ENCODE data around the gene ATXN7L3B.
A peak's percentile ranks its signal among the peaks of the same experiment; 100 is the strongest.

DNA sequence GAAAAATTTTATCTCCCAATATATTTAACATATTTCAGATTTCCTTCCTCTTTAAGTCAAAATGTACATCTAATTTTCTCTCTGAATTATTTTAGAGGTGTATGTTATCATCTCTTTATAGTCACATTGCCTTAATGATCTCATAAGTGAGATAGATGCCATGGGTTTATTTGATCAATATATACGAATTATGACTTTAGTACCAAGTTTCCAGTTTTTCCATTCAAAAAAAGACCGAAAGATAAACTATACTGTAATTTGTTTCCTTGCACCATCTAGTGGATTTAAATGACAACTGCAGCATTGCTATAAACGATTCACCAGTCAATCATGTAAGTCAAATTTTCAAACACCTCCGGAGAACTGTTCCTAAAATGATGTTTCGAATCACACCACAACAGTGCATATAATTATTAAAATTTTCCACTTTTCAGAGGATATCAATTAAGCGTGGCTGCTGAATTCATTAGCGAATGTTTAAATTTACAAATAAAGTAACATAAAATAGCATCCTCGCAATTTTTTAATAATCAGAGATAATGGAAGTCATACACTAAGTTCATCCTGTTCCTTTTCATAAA, 419 bp upstream of the ATXN7L3B start:
- TF ChIP-seq, protein P1, sequence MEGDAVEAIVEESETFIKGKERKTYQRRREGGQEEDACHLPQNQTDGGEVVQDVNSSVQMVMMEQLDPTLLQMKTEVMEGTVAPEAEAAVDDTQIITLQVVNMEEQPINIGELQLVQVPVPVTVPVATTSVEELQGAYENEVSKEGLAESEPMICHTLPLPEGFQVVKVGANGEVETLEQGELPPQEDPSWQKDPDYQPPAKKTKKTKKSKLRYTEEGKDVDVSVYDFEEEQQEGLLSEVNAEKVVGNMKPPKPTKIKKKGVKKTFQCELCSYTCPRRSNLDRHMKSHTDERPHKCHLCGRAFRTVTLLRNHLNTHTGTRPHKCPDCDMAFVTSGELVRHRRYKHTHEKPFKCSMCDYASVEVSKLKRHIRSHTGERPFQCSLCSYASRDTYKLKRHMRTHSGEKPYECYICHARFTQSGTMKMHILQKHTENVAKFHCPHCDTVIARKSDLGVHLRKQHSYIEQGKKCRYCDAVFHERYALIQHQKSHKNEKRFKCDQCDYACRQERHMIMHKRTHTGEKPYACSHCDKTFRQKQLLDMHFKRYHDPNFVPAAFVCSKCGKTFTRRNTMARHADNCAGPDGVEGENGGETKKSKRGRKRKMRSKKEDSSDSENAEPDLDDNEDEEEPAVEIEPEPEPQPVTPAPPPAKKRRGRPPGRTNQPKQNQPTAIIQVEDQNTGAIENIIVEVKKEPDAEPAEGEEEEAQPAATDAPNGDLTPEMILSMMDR (IDR thresholded peaks at IDR 0.05): peak; percentile 21 to 75 (median 66)
- TF ChIP-seq POLR2A (IDR thresholded peaks at IDR 0.05): no peak

Data from esophagus squamous epithelium (tissue), 4 donors.